Neural cell (in vitro differentiated cells): ENCODE data around the gene RPL22. TPM values are rescaled to one million over a fixed set of nuclear protein-coding genes. Genes with fewer than 3 reads are reported as not detected.

ENCODE experiments used
- H2AFZ ChIP-seq: fragments of 200-600, 300-800 bp; sonication (generic), shearing (Covaris generic); 2 replicates; pipeline ENCODE4 v1.6.0; 2014; ENCODE audit warnings: low read depth, mild to moderate bottlenecking, antibody characterized with exemption, low read length, moderate library complexity
- H3F3A ChIP-seq: fragments of 200-600 bp; shearing (Covaris generic); 2 replicates; pipeline ENCODE4 v1.6.1; 2016; ENCODE audit warnings: mild to moderate bottlenecking, moderate library complexity, mixed read lengths, antibody characterized with exemption, low read length; ENCODE audit not compliant: insufficient read depth, poor library complexity, severe bottlenecking
- H3K27ac ChIP-seq: fragments of 200-600, 300-800 bp; sonication (generic), shearing (Covaris generic); 2 replicates; pipeline ENCODE4 v1.5.1; 2014; ENCODE audit warnings: mild to moderate bottlenecking, low read length, moderate library complexity
- H3K27me3 ChIP-seq: fragments of 300-800, 200-600 bp; sonication (generic), shearing (Covaris generic); 2 replicates; pipeline ENCODE4 v1.6.0; 2014; ENCODE audit warnings: mild to moderate bottlenecking, low read depth, low read length, moderate library complexity; ENCODE audit not compliant: insufficient read depth
- H3K36me3 ChIP-seq: fragments of 300-800, 200-600 bp; sonication (generic), shearing (Covaris generic); 2 replicates; pipeline ENCODE4 v1.5.1; 2014; ENCODE audit warnings: mild to moderate bottlenecking, antibody characterized with exemption, low read length, moderate library complexity; ENCODE audit not compliant: insufficient read depth
- H3K4me2 ChIP-seq: fragments of 300-800, 200-600 bp; sonication (generic), shearing (Covaris generic); 2 replicates; pipeline ENCODE4 v1.6.0; 2014; ENCODE audit warnings: mild to moderate bottlenecking, low read length
- H3K4me3 ChIP-seq: fragments of 300-800, 200-600 bp; sonication (generic), shearing (Covaris generic); 2 replicates; pipeline ENCODE4 v1.5.1; 2014; ENCODE audit warnings: mild to moderate bottlenecking, low read length, moderate library complexity
- H3K79me2 ChIP-seq: fragments of 200-600 bp; shearing (Covaris generic); replicated peaks from 2 replicates; pipeline ENCODE4 v1.6.0; 2014; ENCODE audit warnings: mild to moderate bottlenecking, low read length, moderate library complexity; ENCODE audit not compliant: insufficient read depth
- H3K9ac ChIP-seq: fragments of 300-800, 200-600 bp; sonication (generic), shearing (Covaris generic); 2 replicates; pipeline ENCODE4 v1.6.1; 2016; ENCODE audit warnings: mild to moderate bottlenecking, low read length, mixed read lengths
- H3K9me2 ChIP-seq: fragments of 200-600 bp; shearing (Covaris generic); 2 replicates; pipeline ENCODE4 v1.6.1; 2016; ENCODE audit warnings: mild to moderate bottlenecking, low read length, mixed read lengths; ENCODE audit not compliant: insufficient read depth
- H3K9me3 ChIP-seq: fragments of 200-600, 300-800 bp; sonication (generic), shearing (Covaris generic); 2 replicates; pipeline ENCODE4 v1.6.1; 2016; ENCODE audit warnings: mild to moderate bottlenecking, mixed run types, low read length, moderate library complexity, mixed read lengths
- H4K20me1 ChIP-seq: fragments of 200-600 bp; shearing (Covaris generic); 2 replicates; pipeline ENCODE4 v1.6.1; 2016; ENCODE audit warnings: mild to moderate bottlenecking, mixed run types; ENCODE audit not compliant: insufficient read depth
- EP300 ChIP-seq: fragments of 450-650 bp; conservative IDR thresholded peaks from 2 replicates; pipeline ENCODE4 v1.6.1; 2014; ENCODE audit warnings: antibody characterized with exemption, mild to moderate bottlenecking, moderate library complexity; ENCODE audit not compliant: poor library complexity, severe bottlenecking
- EZH2 ChIP-seq: fragments of 200-600, 300-800 bp; shearing (Covaris generic), sonication (generic); IDR thresholded peaks from 2 replicates; pipeline ENCODE4 v1.6.1; 2014; ENCODE audit warnings: antibody characterized with exemption, low read length, borderline replicate concordance, mild to moderate bottlenecking; ENCODE audit not compliant: insufficient read depth, poor library complexity, severe bottlenecking
- MXI1 ChIP-seq: fragments of 450-650 bp; conservative IDR thresholded peaks from 2 replicates; pipeline ENCODE4 v1.6.1; 2014; ENCODE audit warnings: antibody characterized with exemption, mild to moderate bottlenecking; ENCODE audit not compliant: poor library complexity, severe bottlenecking
- POLR2AphosphoS5 ChIP-seq: IDR thresholded peaks from 2 replicates; pipeline ENCODE4 v1.6.1; 2012
- RAD21 ChIP-seq: fragments of 450-650 bp; conservative IDR thresholded peaks from 2 replicates; pipeline ENCODE4 v1.6.1; 2014; ENCODE audit warnings: antibody characterized with exemption, mild to moderate bottlenecking, moderate library complexity
- SMC3 ChIP-seq: fragments of 450-650 bp; conservative IDR thresholded peaks from 2 replicates; pipeline ENCODE4 v1.6.1; 2014; ENCODE audit warnings: antibody characterized with exemption, mild to moderate bottlenecking, moderate library complexity; ENCODE audit not compliant: poor library complexity
- TAF1 ChIP-seq: IDR thresholded peaks from 2 replicates; pipeline ENCODE4 v1.6.1; 2012; ENCODE audit warnings: low read depth
- polyA plus RNA-seq: library from polyadenylated mRNA; depleted of rRNA; stranded (reverse); fragments of >200 nt; gene quantifications from 2 replicates; pipeline ENCODE4 v1.2.3, GENCODE V29; 2014
- TF ChIP-seq, protein P1 (sequence below): IDR thresholded peaks from 2 replicates; pipeline ENCODE4 v1.6.1; 2012; ENCODE audit warnings: borderline replicate concordance
- TF ChIP-seq, protein P2 (sequence below): fragments of 450-650 bp; IDR thresholded peaks from 2 replicates; pipeline ENCODE4 v1.5.1; 2014; ENCODE audit warnings: antibody characterized with exemption, mild to moderate bottlenecking, moderate library complexity; ENCODE audit not compliant: poor library complexity, severe bottlenecking

RPL22 gene
- polyA plus RNA-seq, 1 donor from 2014 or later, result 294 TPM

DNA sequence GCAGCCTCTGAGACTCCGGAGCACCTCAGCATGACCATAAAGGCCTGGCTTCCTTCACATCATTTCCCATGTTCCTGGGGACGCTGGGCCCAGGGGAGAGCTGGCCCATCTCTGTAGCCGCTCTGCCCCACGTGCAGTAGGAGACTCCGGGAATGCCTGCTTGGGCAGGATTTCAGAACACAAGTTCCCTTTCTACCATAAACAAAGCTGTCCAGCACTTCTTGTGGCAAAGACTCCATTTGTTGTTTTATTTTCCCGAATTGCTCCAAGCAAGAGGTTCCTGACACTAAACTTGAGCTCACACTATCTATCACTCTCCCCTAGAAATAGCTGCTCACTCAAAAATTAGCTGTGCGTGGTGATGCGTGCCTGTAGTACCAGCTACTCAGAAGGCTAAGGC lies 41.2 kb downstream of the RPL22 start:
- Histone ChIP-seq H3K79me2 (no peaks in the 10 kb centered on the region), H3K9me3 (no peaks in the 10 kb centered on the region), H3K27me3 (no peaks in the 10 kb centered on the region), H3K9me2 (no peaks in the 10 kb centered on the region), H3K4me2 (no peak overlapping the region), H3K27ac (peak overlapping the region; percentile 76), H3F3A (no peaks in the 10 kb centered on the region), H2AFZ (no peak overlapping the region), H3K9ac (peak overlapping the region; percentile 53), H3K36me3 (no peaks in the 10 kb centered on the region), H3K4me3 (peak overlapping the region; percentile 43), H4K20me1 (no peaks in the 10 kb centered on the region)
- no peak for TF ChIP-seq TAF1
- TF ChIP-seq POLR2AphosphoS5, result no peak
- TF ChIP-seq EZH2, result no peak

DNA sequence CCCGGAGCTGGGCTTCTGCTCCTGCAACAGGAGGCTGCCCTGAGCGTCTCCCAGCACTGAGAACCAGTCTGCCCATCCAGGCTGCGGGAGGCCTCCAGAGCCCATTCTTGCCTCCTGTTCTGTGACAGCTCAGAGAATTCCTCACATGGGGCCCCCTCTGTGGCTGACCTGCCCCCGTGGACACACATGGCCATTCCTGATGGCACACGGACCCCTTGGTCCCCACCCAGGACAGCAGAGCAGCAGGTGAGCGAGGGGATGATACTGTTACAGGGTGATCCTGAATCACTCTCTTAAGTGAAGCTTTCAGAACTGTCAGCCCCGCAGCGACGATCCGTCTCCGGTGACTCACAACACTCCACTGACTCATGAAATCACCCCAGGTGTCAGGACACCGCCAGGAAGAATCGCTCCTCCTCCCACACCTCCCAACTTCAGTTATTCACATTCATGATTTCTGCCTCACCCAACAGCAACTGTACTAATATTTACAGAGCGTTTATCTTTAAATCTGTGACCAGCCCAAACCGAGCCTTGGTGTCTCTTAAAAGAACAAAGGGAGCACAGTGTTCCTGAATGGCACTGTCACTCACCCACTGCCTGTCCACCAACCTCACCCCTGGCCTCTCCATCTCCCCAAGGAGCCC lies 41.7 kb downstream of the RPL22 start:
- Histone ChIP-seq H3K79me2 (no peaks in the 10 kb centered on the region), H3K9ac (peak overlapping the region; percentile 53), H3K36me3 (no peaks in the 10 kb centered on the region), H3K9me2 (no peaks in the 10 kb centered on the region), H3K9me3 (no peaks in the 10 kb centered on the region), H3K4me2 (no peak overlapping the region), H3K27ac (peak overlapping the region; percentile 76), H4K20me1 (no peaks in the 10 kb centered on the region), H3F3A (no peaks in the 10 kb centered on the region), H3K4me3 (peak overlapping the region; percentile 43), H2AFZ (no peak overlapping the region), H3K27me3 (no peaks in the 10 kb centered on the region)
- peak; percentile 14 for TF ChIP-seq RAD21
- TF ChIP-seq, protein P1, sequence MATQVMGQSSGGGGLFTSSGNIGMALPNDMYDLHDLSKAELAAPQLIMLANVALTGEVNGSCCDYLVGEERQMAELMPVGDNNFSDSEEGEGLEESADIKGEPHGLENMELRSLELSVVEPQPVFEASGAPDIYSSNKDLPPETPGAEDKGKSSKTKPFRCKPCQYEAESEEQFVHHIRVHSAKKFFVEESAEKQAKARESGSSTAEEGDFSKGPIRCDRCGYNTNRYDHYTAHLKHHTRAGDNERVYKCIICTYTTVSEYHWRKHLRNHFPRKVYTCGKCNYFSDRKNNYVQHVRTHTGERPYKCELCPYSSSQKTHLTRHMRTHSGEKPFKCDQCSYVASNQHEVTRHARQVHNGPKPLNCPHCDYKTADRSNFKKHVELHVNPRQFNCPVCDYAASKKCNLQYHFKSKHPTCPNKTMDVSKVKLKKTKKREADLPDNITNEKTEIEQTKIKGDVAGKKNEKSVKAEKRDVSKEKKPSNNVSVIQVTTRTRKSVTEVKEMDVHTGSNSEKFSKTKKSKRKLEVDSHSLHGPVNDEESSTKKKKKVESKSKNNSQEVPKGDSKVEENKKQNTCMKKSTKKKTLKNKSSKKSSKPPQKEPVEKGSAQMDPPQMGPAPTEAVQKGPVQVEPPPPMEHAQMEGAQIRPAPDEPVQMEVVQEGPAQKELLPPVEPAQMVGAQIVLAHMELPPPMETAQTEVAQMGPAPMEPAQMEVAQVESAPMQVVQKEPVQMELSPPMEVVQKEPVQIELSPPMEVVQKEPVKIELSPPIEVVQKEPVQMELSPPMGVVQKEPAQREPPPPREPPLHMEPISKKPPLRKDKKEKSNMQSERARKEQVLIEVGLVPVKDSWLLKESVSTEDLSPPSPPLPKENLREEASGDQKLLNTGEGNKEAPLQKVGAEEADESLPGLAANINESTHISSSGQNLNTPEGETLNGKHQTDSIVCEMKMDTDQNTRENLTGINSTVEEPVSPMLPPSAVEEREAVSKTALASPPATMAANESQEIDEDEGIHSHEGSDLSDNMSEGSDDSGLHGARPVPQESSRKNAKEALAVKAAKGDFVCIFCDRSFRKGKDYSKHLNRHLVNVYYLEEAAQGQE, result peak; percentile 41
- no peak for TF ChIP-seq MXI1
- peak; percentile 84 for TF ChIP-seq EP300
- no peak for TF ChIP-seq SMC3
- no peak for TF ChIP-seq TAF1
- TF ChIP-seq, protein P2, sequence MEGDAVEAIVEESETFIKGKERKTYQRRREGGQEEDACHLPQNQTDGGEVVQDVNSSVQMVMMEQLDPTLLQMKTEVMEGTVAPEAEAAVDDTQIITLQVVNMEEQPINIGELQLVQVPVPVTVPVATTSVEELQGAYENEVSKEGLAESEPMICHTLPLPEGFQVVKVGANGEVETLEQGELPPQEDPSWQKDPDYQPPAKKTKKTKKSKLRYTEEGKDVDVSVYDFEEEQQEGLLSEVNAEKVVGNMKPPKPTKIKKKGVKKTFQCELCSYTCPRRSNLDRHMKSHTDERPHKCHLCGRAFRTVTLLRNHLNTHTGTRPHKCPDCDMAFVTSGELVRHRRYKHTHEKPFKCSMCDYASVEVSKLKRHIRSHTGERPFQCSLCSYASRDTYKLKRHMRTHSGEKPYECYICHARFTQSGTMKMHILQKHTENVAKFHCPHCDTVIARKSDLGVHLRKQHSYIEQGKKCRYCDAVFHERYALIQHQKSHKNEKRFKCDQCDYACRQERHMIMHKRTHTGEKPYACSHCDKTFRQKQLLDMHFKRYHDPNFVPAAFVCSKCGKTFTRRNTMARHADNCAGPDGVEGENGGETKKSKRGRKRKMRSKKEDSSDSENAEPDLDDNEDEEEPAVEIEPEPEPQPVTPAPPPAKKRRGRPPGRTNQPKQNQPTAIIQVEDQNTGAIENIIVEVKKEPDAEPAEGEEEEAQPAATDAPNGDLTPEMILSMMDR, result no peak
- TF ChIP-seq EZH2, result no peak
- TF ChIP-seq POLR2AphosphoS5, result peak; percentile 80
